ENCODE data around the gene WDR88. TPM values are rescaled to one million over a fixed set of nuclear protein-coding genes. Genes with fewer than 3 reads are reported as not detected.

Gene WDR88
- total RNA-seq, 2 donors from 2014 or later = not detected

GRCh38 chr19:33174186-33174585 lies 42.3 kb downstream of the WDR88 start:
- no peak overlapping the region for H3K4me3 ChIP-seq
- intact Hi-C loops (cut with DNase I) = no loop called here
- no peak for TF ChIP-seq CTCF (IDR thresholded peaks at IDR 0.05)
- no peaks in the 10 kb centered on the region for H3K9me3 ChIP-seq
- no peak overlapping the region for H3K27ac ChIP-seq
- DNase-seq = no peak
- no peaks in the 10 kb centered on the region for H3K36me3 ChIP-seq
- H3K27me3 ChIP-seq = no peaks in the 10 kb centered on the region
- peaks cover 5% of the 10 kb centered on the region for H3K4me1 ChIP-seq
- H3K9ac ChIP-seq (ENCODE audit: low read depth in 2 of 2, low read length in 2 of 2) = no peak overlapping the region

DNA sequence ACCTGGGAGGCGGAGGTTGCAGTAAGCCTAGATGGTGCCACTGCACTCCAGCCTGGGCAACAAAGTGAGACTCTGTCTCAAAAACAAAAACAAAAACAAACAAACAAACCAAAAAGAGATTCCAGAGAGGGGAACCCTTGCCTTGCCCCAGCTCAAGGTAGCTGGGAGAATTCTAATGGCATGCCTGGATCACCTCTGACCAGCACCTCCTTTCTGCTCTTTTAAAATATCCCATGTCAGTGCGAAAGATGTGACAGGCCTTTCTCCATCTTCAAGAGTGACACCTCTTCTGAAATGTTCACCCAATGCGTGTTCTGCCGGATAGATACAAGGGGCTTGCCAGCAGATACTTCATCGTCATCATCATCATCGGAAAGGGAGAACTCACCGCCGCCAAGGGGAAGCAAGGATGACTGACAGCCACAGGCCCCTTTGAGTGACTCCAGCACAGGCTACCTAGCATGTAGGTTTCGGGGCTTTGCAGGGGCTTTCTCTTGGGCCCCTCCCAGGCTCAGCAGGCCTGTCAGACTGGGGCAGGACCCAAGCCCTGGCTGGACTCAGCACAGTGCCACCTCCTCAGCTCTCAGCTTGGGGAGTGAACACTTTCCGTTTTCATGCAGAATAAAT lies 43.4 kb downstream of the WDR88 start:
- no peaks in the 10 kb centered on the region for H3K27me3 ChIP-seq
- peak overlapping the region in 1 of 2 donors; percentile 97 for H3K9ac ChIP-seq (ENCODE audit: low read depth in 2 of 2, low read length in 2 of 2)
- intact Hi-C loops (cut with DNase I) = no loop called here
- H3K9me3 ChIP-seq = no peaks in the 10 kb centered on the region
- H3K4me1 ChIP-seq = peaks cover 5% of the 10 kb centered on the region
- no peak overlapping the region for H3K27ac ChIP-seq
- DNase-seq = no peak
- no peak overlapping the region for H3K4me3 ChIP-seq
- H3K36me3 ChIP-seq = no peaks in the 10 kb centered on the region
- TF ChIP-seq CTCF (IDR thresholded peaks at IDR 0.05) = no peak

DNA sequence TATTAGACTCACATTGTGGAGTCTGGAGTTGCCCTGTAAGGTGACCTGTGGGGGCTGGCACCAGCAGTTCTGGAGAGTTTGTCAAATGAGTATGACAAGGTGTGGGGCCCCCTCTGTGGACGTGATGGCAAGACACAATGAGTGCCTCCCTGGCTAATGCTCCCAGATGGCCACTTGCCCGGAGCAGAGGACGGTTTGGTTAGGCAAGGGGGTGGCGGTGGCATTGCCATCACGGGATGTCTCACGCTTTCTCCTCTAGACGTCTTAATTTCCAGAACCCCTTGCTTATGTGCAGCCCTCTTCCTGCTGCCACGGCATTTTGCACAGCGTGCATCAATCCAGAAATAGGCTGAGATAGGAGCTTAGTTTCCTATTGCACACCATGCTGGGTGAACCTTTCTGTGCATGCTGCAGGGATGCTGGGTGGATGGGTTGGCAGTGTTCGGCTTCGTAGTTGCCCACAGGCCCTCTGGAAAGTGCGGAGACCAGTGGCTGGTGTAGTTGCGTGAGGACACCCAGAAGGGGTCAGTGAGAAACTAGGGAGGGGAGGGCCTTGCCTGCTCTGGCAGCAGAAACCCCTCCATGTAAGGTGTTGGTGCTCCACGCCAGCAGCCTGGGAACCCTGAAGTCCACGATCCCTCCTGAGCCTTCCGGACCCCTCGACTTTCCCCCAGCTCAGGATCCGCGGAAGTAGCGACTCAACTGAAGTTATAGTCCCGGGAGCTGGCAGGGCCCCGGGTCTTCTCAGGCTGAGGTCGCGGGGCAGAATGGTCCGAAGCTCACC lies 44.2 kb downstream of the WDR88 start:
- Histone ChIP-seq H3K36me3 (no peaks in the 10 kb centered on the region), H3K9ac (ENCODE audit: low read depth in 2 of 2, low read length in 2 of 2) (peak overlapping the region; percentile 89 to 97), H3K9me3 (no peaks in the 10 kb centered on the region), H3K27me3 (no peaks in the 10 kb centered on the region), H3K4me1 (peaks cover 5% of the 10 kb centered on the region), H3K27ac (peak overlapping the region; percentile 91), H3K4me3 (peak overlapping the region; percentile 79)
- TF ChIP-seq CTCF (IDR thresholded peaks at IDR 0.05) = no peak
- DNase-seq = no peak
- intact Hi-C loops (cut with DNase I) = no loop called here

DNA sequence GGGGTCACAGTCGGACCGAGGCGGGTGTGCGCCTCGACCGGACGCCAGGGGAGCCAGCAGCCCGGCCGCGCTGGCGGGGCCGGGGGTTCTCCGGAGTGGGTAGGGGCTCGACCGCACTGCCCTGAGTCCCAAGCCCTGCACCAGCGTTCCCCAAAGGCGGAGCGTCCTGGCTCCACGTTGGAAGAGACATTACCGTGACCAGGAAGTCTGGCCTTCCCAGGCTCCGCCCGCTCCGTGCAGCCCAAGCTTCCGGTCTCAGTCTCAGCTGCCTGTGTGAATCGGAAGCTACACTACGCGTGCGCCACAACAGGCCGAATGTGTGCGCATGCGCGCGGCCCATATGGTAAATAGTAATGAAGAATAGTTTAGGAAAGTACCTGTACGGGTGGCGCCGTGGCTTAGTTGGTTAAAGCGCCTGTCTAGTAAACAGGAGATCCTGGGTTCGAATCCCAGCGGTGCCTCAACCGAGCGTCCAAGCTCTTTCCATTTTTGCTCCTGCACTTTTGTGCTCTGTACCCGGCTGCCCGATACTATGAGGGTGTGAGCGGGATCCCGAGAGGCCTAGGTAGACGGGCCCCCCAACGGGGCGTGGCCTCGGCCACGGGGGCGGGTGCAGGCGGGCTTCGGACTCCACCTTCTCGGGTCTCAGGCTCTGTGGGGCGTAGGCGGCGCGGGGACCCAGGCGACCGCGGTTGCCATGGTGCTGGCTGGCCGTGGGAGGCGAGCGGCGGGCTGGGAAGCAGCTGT lies 44.9 kb downstream of the WDR88 start:
- Histone ChIP-seq H3K9ac (ENCODE audit: low read depth in 2 of 2, low read length in 2 of 2) (peak overlapping the region; percentile 89 to 97), H3K4me3 (peak overlapping the region; percentile 79), H3K9me3 (no peaks in the 10 kb centered on the region), H3K27me3 (no peaks in the 10 kb centered on the region), H3K4me1 (peaks cover 5% of the 10 kb centered on the region), H3K36me3 (no peaks in the 10 kb centered on the region), H3K27ac (peak overlapping the region; percentile 91)
- intact Hi-C loops (cut with DNase I) = no loop called here
- peak; percentile 97 for DNase-seq
- no peak for TF ChIP-seq CTCF (IDR thresholded peaks at IDR 0.05)

- H3K9me3 ChIP-seq = no peaks in the 10 kb centered on the region
- TF ChIP-seq CTCF (IDR thresholded peaks at IDR 0.05) = peak; percentile 39
- H3K27me3 ChIP-seq = no peaks in the 10 kb centered on the region
- intact Hi-C loops (cut with DNase I) = no loop called here
- no peaks in the 10 kb centered on the region for H3K36me3 ChIP-seq
- peak overlapping the region; percentile 91 for H3K27ac ChIP-seq
- H3K4me3 ChIP-seq = peak overlapping the region; percentile 79
- no peak for DNase-seq
- peaks cover 5% of the 10 kb centered on the region for H3K4me1 ChIP-seq
- peak overlapping the region; percentile 76 to 97 for H3K9ac ChIP-seq (ENCODE audit: low read depth in 2 of 2, low read length in 2 of 2)
Observed at GRCh38 chr19:33177417-33177979, 45.6 kb downstream of the WDR88 start.

Data from colonic mucosa (tissue), 4 donors.